Measurements from ENCODE around the gene SGTA.

- no peak for TF ChIP-seq ZNF274 (IDR thresholded peaks at IDR 0.05; ENCODE audit: low read length)
- no peak for TF ChIP-seq ZNF274 (tag by site-specific recombination; IDR thresholded peaks at IDR 0.05; ENCODE audit: borderline replicate concordance)
- TF ChIP-seq SETDB1 (IDR thresholded peaks at IDR 0.05; ENCODE audit: insufficient read length, low read length): no peak
- no peak for TF ChIP-seq TCF7L2 (IDR thresholded peaks at IDR 0.05; ENCODE audit: borderline replicate concordance, low read depth, low read length)
- TF ChIP-seq ZXDB (tag by site-specific recombination; IDR thresholded peaks at IDR 0.05): no peak
- TF ChIP-seq ZBTB8A (tag by site-specific recombination; IDR thresholded peaks at IDR 0.05): no peak
- TF ChIP-seq, protein P1, sequence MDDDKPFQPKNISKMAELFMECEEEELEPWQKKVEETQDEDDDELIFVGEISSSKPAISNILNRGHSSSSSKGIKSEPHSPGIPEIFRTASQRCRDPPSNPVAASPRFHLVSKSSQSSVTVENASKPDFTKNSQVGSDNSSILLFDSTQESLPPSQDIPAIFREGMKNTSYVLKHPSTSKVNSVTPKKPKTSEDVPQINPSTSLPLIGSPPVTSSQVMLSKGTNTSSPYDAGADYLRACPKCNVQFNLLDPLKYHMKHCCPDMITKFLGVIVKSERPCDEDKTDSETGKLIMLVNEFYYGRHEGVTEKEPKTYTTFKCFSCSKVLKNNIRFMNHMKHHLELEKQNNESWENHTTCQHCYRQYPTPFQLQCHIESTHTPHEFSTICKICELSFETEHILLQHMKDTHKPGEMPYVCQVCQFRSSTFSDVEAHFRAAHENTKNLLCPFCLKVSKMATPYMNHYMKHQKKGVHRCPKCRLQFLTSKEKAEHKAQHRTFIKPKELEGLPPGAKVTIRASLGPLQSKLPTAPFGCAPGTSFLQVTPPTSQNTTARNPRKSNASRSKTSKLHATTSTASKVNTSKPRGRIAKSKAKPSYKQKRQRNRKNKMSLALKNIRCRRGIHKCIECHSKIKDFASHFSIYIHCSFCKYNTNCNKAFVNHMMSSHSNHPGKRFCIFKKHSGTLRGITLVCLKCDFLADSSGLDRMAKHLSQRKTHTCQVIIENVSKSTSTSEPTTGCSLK (tag by site-specific recombination; IDR thresholded peaks at IDR 0.05): no peak
- TF ChIP-seq, protein P2, sequence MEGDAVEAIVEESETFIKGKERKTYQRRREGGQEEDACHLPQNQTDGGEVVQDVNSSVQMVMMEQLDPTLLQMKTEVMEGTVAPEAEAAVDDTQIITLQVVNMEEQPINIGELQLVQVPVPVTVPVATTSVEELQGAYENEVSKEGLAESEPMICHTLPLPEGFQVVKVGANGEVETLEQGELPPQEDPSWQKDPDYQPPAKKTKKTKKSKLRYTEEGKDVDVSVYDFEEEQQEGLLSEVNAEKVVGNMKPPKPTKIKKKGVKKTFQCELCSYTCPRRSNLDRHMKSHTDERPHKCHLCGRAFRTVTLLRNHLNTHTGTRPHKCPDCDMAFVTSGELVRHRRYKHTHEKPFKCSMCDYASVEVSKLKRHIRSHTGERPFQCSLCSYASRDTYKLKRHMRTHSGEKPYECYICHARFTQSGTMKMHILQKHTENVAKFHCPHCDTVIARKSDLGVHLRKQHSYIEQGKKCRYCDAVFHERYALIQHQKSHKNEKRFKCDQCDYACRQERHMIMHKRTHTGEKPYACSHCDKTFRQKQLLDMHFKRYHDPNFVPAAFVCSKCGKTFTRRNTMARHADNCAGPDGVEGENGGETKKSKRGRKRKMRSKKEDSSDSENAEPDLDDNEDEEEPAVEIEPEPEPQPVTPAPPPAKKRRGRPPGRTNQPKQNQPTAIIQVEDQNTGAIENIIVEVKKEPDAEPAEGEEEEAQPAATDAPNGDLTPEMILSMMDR (tag by site-specific recombination; IDR thresholded peaks at IDR 0.05): no peak
- TF ChIP-seq ZNF114 (tag by site-specific recombination; IDR thresholded peaks at IDR 0.05): no peak
- no peak for TF ChIP-seq ZFP37 (tag by site-specific recombination; IDR thresholded peaks at IDR 0.05)
- TF ChIP-seq, protein P3, sequence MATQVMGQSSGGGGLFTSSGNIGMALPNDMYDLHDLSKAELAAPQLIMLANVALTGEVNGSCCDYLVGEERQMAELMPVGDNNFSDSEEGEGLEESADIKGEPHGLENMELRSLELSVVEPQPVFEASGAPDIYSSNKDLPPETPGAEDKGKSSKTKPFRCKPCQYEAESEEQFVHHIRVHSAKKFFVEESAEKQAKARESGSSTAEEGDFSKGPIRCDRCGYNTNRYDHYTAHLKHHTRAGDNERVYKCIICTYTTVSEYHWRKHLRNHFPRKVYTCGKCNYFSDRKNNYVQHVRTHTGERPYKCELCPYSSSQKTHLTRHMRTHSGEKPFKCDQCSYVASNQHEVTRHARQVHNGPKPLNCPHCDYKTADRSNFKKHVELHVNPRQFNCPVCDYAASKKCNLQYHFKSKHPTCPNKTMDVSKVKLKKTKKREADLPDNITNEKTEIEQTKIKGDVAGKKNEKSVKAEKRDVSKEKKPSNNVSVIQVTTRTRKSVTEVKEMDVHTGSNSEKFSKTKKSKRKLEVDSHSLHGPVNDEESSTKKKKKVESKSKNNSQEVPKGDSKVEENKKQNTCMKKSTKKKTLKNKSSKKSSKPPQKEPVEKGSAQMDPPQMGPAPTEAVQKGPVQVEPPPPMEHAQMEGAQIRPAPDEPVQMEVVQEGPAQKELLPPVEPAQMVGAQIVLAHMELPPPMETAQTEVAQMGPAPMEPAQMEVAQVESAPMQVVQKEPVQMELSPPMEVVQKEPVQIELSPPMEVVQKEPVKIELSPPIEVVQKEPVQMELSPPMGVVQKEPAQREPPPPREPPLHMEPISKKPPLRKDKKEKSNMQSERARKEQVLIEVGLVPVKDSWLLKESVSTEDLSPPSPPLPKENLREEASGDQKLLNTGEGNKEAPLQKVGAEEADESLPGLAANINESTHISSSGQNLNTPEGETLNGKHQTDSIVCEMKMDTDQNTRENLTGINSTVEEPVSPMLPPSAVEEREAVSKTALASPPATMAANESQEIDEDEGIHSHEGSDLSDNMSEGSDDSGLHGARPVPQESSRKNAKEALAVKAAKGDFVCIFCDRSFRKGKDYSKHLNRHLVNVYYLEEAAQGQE (tag by site-specific recombination; IDR thresholded peaks at IDR 0.05): no peak
Observed at GRCh38 chr19:2827022-2827421, 43.9 kb upstream of the SGTA start.
